Measurements from ENCODE around the gene TRAPPC10. TPM values are rescaled to one million over a fixed set of nuclear protein-coding genes. Genes with fewer than 3 reads are reported as not detected.

TRAPPC10 gene
- polyA plus RNA-seq, 1 experiment, result 31.4 TPM

- peaks cover 2% of the 10 kb centered on the region for H3K36me3 ChIP-seq (ENCODE audit: control insufficient read depth, insufficient read depth, low read length)
- POLR2A ChIA-PET, result no interaction called here
These were observed 36.0 kb downstream of the TRAPPC10 start for GRCh38 chr21:44047996-44048560.

GRCh38 chr21:44049182-44049581 is 37.1 kb downstream of the TRAPPC10 start:
- no peak overlapping the region for H3K4me3 ChIP-seq (ENCODE audit: low read depth, low read length)
- ChIA-PET POLR2A (no interaction called here), CTCF (interaction anchor here (0.9 kb wide), 1 partner anchor 14 kb away, joined by 3 read pairs; no protein-coding TSS in a partner anchor)
- peaks cover 3% of the 10 kb centered on the region for H3K36me3 ChIP-seq (ENCODE audit: control insufficient read depth, insufficient read depth, low read length)
- DNase-seq (ENCODE audit: low read depth), result no peak
- TF ChIP-seq, protein P1, sequence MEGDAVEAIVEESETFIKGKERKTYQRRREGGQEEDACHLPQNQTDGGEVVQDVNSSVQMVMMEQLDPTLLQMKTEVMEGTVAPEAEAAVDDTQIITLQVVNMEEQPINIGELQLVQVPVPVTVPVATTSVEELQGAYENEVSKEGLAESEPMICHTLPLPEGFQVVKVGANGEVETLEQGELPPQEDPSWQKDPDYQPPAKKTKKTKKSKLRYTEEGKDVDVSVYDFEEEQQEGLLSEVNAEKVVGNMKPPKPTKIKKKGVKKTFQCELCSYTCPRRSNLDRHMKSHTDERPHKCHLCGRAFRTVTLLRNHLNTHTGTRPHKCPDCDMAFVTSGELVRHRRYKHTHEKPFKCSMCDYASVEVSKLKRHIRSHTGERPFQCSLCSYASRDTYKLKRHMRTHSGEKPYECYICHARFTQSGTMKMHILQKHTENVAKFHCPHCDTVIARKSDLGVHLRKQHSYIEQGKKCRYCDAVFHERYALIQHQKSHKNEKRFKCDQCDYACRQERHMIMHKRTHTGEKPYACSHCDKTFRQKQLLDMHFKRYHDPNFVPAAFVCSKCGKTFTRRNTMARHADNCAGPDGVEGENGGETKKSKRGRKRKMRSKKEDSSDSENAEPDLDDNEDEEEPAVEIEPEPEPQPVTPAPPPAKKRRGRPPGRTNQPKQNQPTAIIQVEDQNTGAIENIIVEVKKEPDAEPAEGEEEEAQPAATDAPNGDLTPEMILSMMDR (IDR thresholded peaks at IDR 0.05; ENCODE audit: insufficient read depth, low read depth, low read length), result no peak
- H3K27me3 ChIP-seq (ENCODE audit: control insufficient read depth, insufficient read depth, low read length), result no peaks in the 10 kb centered on the region

More at GRCh38 chr21:44047996-44048560, 36.0 kb downstream of the TRAPPC10 start:
- no peaks in the 10 kb centered on the region for H3K27me3 ChIP-seq (ENCODE audit: control insufficient read depth, insufficient read depth, low read length)
- H3K4me3 ChIP-seq (ENCODE audit: low read depth, low read length), result no peak overlapping the region
- TF ChIP-seq, protein P1 (IDR thresholded peaks at IDR 0.05; ENCODE audit: insufficient read depth, low read depth, low read length), result no peak
- no peak for DNase-seq (ENCODE audit: low read depth)
- CTCF ChIA-PET, result interaction anchor here (0.9 kb wide), 1 partner anchor 15 kb away, joined by 3 read pairs; no protein-coding TSS in a partner anchor

- CTCF ChIA-PET, result interaction anchor here (0.5 kb wide), 1 partner anchor 74 kb away, joined by 3 read pairs; no protein-coding TSS in a partner anchor
- POLR2A ChIA-PET, result no interaction called here
- DNase-seq (ENCODE audit: low read depth), result no peak
- no peak overlapping the region for H3K4me3 ChIP-seq (ENCODE audit: low read depth, low read length)
- TF ChIP-seq, protein P1 (IDR thresholded peaks at IDR 0.05; ENCODE audit: insufficient read depth, low read depth, low read length), result no peak
- H3K27me3 ChIP-seq (ENCODE audit: control insufficient read depth, insufficient read depth, low read length), result no peaks in the 10 kb centered on the region
- H3K36me3 ChIP-seq (ENCODE audit: control insufficient read depth, insufficient read depth, low read length), result peaks cover 3% of the 10 kb centered on the region
These were observed 37.5 kb downstream of the TRAPPC10 start for GRCh38 chr21:44049606-44050005.

- Histone ChIP-seq H3K27me3 (ENCODE audit: control insufficient read depth, insufficient read depth, low read length) (no peaks in the 10 kb centered on the region), H3K4me3 (ENCODE audit: low read depth, low read length) (no peak overlapping the region), H3K36me3 (ENCODE audit: control insufficient read depth, insufficient read depth, low read length) (peaks cover 3% of the 10 kb centered on the region)
- CTCF ChIA-PET, result interaction anchor here (0.5 kb wide), 1 partner anchor 75 kb away, joined by 3 read pairs; no protein-coding TSS in a partner anchor
- POLR2A ChIA-PET, result no interaction called here
- no peak for DNase-seq (ENCODE audit: low read depth)
- TF ChIP-seq, protein P1 (IDR thresholded peaks at IDR 0.05; ENCODE audit: insufficient read depth, low read depth, low read length), result no peak
These were observed 38.2 kb downstream of the TRAPPC10 start for GRCh38 chr21:44050276-44050675.

DNA sequence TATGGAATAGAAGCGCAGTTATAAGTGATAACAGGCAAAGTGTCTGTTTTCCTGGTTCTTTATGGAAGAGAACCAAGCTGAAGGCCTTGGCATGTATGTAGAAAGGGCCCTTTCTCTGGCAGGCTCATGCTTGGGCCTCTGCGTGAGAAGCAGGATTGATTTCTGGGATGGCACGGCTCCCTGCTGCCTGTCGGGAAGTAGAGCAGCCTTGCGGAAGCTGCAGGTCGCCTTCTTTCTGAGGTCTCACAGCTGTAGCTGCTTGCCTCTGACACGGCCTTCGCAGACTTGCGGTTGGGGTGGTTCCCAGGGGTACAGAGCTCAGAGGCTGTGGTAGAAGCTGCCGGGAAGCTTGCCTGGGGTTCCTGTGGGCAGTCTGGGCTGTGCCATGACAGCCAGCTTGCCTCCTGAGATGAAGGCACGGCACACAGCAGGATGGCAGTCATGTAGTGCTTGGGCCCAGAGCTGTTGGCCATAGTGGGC is 39.4 kb downstream of the TRAPPC10 start:
- no peak overlapping the region for H3K4me3 ChIP-seq (ENCODE audit: low read depth, low read length)
- TF ChIP-seq, protein P1 (IDR thresholded peaks at IDR 0.05; ENCODE audit: insufficient read depth, low read depth, low read length), result no peak
- H3K27me3 ChIP-seq (ENCODE audit: control insufficient read depth, insufficient read depth, low read length), result no peaks in the 10 kb centered on the region
- POLR2A ChIA-PET, result no interaction called here
- no peak for DNase-seq (ENCODE audit: low read depth)
- peaks cover 6% of the 10 kb centered on the region for H3K36me3 ChIP-seq (ENCODE audit: control insufficient read depth, insufficient read depth, low read length)
- CTCF ChIA-PET, result interaction anchor here (0.6 to 1.2 kb wide), 2 partner anchors 9 to 42 kb away, joined by 3 read pairs; no protein-coding TSS in a partner anchor

Measured in BJ (cell line).